ENCODE data around the gene EFEMP2. TPM values are rescaled to one million over a fixed set of nuclear protein-coding genes. Genes with fewer than 3 reads are reported as not detected.

EFEMP2 gene
- total and polyA plus RNA-seq, 10 of the 15 experiments (the other 5 are each of a cell fraction or from before 2014, with no cell fraction given) = 0.24 to 13.2 (median 1.3) TPM; not detected in 1

DNA sequence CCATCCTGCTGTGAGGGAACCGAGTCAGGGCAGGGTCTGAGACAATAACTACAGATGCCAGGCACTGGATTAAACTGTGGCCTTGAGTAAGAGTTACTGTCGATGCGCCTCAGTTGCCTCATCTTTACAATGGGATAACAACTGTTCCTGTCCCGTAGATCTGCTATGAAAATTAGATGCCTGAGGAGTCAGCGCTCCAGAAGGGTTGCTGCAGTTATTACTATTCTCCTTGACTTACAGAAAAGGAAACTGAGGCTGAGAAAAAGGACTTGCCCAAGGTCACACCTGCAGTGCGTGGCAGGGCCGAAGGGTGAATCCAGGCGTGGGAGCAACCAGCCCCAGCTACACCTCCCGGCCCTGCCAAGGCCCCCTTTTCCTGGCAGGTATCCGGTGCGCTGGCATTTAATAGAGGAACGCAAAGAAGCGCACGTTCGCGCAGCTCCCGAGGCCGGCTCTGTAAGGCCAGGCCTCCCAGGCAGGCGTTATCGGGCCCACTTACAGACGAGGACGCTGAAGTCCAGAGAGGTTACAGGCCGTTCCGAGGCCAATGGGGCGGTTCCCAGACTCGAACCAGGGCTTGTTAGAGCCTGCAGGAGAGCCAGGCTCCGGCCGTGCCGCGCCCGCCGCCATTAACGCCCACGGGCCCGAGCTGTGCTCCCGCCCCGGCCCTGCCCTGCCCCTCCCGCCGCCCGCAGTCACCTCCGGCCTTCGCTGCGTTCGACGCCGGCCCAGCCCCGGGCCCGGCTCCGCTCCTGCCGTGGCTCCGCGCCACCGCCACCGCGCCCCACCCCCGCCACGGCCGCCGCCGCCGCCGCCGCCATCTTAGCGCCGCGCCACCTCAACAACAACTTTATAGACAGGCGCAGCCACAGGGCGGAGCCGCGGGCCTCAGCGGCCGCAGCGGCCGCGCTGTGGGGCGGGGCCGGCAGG lies 45.9 kb upstream of the EFEMP2 start, which contains the start of gene C11orf68:
TSS of gene C11orf68 (minus strand) at position 852 of the 930 bp plus-strand sequence. CDS start at position 821, 31 bp downstream.
- H3K4me1 ChIP-seq (ENCODE audit: control insufficient read depth, insufficient read depth, low read length) = peaks cover 22% of the 10 kb centered on the region
- H3K27ac ChIP-seq (ENCODE audit: control insufficient read depth, insufficient read depth) = peak within 1 kb of the TSS; percentile 91
- ChIA-PET CTCF (interaction anchor here (0.7 to 2.1 kb wide), 9 partner anchors 12 to 207 kb away, joined by 3 to 9 read pairs (median 4); partner anchors contain the start of genes CCDC85B and KAT5), POLR2A (interaction anchor here (0.6 to 2.5 kb wide), 8 partner anchors 17 to 352 kb away, joined by 3 to 17 read pairs (median 6); partner anchors contain the start of genes CCDC85B, FIBP and FOSL1), SMC1A (ENCODE audit: uncharacterized antibody, unreplicated experiment) (interaction anchor here (0.7 to 1.7 kb wide), 3 partner anchors 20 to 29 kb away, joined by 3 to 6 read pairs (median 5); no protein-coding TSS in a partner anchor), RAD21 (ENCODE audit: unreplicated experiment) (interaction anchor here (1.0 to 1.1 kb wide), 3 partner anchors 25 to 58 kb away, joined by 3 to 4 read pairs (median 4); partner anchors contain the start of genes CCDC85B and MUS81)
- WGBS (ENCODE audit: insufficient coverage, insufficient replicate concordance, low lambda C conversion rate, missing lambda C conversion rate) = 2% methylated on average over 56 of the region's 77 CpGs
- in situ Hi-C loops (cut with MboI) (no loop called here), intact Hi-C loops (cut with micrococcal nuclease; ENCODE audit: unreplicated experiment) (loop anchor here (2.0 kb wide), 1 partner anchor 42 kb away; the partner anchor contains the start of gene SART1)
- H3K4me3 ChIP-seq = peak within 1 kb of the TSS; percentile 82
- H3K27me3 ChIP-seq (replicated peaks in 1 of 2; ENCODE audit: control insufficient read depth in 2 of 2, insufficient read depth in 2 of 2, low read length in 1 of 2) = no peaks in the 10 kb centered on the region
- peak; percentile 65 for ATAC-seq
- no peak for DNase-seq (ENCODE audit: low read depth, low spot score)
- H3K79me2 ChIP-seq (ENCODE audit: control insufficient read depth, insufficient read depth, low read length) = peaks cover 34% of the 10 kb centered on the region
- H3K4me2 ChIP-seq (ENCODE audit: control insufficient read depth, insufficient read depth) = peak within 1 kb of the TSS; percentile 95
- H3K36me3 ChIP-seq (ENCODE audit: control insufficient read depth in 2 of 2, insufficient read depth in 2 of 2, low read length in 1 of 2) = peaks cover 0 to 2% of the 10 kb centered on the region in 2 experiments; a peak in 3 of 4 replicates
- H3K9me3 ChIP-seq (replicated peaks; ENCODE audit: control insufficient read depth, insufficient read depth, low read length) = no peaks in the 10 kb centered on the region
- H4K20me1 ChIP-seq (ENCODE audit: control insufficient read depth, insufficient read depth) = no peaks in the 10 kb centered on the region
- TSS peak; percentile 79 for BruUV-seq (replicated peaks)
- H2AFZ ChIP-seq (ENCODE audit: control insufficient read depth, low read depth, low read length) = peak within 1 kb of the TSS; percentile 77
- no peak for FAIRE-seq
- peak within 1 kb of the TSS; percentile 99 for H3K9ac ChIP-seq (ENCODE audit: control insufficient read depth, insufficient read depth, low read length)
- TF ChIP-seq NBN (IDR thresholded peaks at IDR 0.05) = no peak
- TF ChIP-seq, protein P1, sequence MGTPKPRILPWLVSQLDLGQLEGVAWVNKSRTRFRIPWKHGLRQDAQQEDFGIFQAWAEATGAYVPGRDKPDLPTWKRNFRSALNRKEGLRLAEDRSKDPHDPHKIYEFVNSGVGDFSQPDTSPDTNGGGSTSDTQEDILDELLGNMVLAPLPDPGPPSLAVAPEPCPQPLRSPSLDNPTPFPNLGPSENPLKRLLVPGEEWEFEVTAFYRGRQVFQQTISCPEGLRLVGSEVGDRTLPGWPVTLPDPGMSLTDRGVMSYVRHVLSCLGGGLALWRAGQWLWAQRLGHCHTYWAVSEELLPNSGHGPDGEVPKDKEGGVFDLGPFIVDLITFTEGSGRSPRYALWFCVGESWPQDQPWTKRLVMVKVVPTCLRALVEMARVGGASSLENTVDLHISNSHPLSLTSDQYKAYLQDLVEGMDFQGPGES (IDR thresholded peaks at IDR 0.05) = no peak
- peak; percentile 9; the same call in 1 of the 2 replicates for TF ChIP-seq DPF2 (IDR thresholded peaks at IDR 0.05)
- TF ChIP-seq SIX5 (IDR thresholded peaks at IDR 0.05; ENCODE audit: low read depth, low read length, severe bottlenecking) = peak; percentile 6
- TF ChIP-seq, protein P2, sequence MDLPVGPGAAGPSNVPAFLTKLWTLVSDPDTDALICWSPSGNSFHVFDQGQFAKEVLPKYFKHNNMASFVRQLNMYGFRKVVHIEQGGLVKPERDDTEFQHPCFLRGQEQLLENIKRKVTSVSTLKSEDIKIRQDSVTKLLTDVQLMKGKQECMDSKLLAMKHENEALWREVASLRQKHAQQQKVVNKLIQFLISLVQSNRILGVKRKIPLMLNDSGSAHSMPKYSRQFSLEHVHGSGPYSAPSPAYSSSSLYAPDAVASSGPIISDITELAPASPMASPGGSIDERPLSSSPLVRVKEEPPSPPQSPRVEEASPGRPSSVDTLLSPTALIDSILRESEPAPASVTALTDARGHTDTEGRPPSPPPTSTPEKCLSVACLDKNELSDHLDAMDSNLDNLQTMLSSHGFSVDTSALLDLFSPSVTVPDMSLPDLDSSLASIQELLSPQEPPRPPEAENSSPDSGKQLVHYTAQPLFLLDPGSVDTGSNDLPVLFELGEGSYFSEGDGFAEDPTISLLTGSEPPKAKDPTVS (IDR thresholded peaks at IDR 0.05; ENCODE audit: low read depth, low read length) = no peak
- TF ChIP-seq TARDBP (IDR thresholded peaks at IDR 0.05; ENCODE audit: borderline replicate concordance) = peak; percentile 64
- TF ChIP-seq BCL11A (IDR thresholded peaks at IDR 0.05; ENCODE audit: low read depth, low read length) = no peak
- TF ChIP-seq, protein P3, sequence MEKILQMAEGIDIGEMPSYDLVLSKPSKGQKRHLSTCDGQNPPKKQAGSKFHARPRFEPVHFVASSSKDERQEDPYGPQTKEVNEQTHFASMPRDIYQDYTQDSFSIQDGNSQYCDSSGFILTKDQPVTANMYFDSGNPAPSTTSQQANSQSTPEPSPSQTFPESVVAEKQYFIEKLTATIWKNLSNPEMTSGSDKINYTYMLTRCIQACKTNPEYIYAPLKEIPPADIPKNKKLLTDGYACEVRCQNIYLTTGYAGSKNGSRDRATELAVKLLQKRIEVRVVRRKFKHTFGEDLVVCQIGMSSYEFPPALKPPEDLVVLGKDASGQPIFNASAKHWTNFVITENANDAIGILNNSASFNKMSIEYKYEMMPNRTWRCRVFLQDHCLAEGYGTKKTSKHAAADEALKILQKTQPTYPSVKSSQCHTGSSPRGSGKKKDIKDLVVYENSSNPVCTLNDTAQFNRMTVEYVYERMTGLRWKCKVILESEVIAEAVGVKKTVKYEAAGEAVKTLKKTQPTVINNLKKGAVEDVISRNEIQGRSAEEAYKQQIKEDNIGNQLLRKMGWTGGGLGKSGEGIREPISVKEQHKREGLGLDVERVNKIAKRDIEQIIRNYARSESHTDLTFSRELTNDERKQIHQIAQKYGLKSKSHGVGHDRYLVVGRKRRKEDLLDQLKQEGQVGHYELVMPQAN (conservative IDR thresholded peaks at IDR 0.05) = peak; percentile 46; the same call in 1 of the 2 replicates
- TF ChIP-seq, protein P4, sequence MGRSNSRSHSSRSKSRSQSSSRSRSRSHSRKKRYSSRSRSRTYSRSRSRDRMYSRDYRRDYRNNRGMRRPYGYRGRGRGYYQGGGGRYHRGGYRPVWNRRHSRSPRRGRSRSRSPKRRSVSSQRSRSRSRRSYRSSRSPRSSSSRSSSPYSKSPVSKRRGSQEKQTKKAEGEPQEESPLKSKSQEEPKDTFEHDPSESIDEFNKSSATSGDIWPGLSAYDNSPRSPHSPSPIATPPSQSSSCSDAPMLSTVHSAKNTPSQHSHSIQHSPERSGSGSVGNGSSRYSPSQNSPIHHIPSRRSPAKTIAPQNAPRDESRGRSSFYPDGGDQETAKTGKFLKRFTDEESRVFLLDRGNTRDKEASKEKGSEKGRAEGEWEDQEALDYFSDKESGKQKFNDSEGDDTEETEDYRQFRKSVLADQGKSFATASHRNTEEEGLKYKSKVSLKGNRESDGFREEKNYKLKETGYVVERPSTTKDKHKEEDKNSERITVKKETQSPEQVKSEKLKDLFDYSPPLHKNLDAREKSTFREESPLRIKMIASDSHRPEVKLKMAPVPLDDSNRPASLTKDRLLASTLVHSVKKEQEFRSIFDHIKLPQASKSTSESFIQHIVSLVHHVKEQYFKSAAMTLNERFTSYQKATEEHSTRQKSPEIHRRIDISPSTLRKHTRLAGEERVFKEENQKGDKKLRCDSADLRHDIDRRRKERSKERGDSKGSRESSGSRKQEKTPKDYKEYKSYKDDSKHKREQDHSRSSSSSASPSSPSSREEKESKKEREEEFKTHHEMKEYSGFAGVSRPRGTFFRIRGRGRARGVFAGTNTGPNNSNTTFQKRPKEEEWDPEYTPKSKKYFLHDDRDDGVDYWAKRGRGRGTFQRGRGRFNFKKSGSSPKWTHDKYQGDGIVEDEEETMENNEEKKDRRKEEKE (IDR thresholded peaks at IDR 0.05) = no peak
- 0 out of 2 replicates have a peak, but pooled peaks have one; percentile 11 for TF ChIP-seq ZNF217 (IDR thresholded peaks at IDR 0.05)

Measured in GM12878 (cell line).